ENCODE data around the gene RAB34. TPM values are rescaled to one million over a fixed set of nuclear protein-coding genes. Genes with fewer than 3 reads are reported as not detected.

The RAB34 gene
- total RNA-seq, 1 donor from 2014 or later = 147 TPM

- no peak overlapping the region for H3K4me3 Mint-ChIP-seq (ENCODE audit: low read depth)
Observed at GRCh38 chr17:28748852-28749515, 31.3 kb upstream of the RAB34 start.

GRCh38 chr17:28747801-28748750 lies 30.4 kb upstream of the RAB34 start:
- no peaks in the 10 kb centered on the region for H3K27me3 Mint-ChIP-seq
- no peak for TF ChIP-seq CTCF (IDR thresholded peaks at IDR 0.05; ENCODE audit: unreplicated experiment)
- no peak for DNase-seq (ENCODE audit: low spot score, unreplicated experiment)
- H3K9me3 Mint-ChIP-seq (ENCODE audit: low read depth) = no peaks in the 10 kb centered on the region
- H3K4me3 Mint-ChIP-seq (ENCODE audit: low read depth) = no peak overlapping the region
- H3K36me3 Mint-ChIP-seq (ENCODE audit: insufficient read depth) = peaks cover 12% of the 10 kb centered on the region
- H3K27ac Mint-ChIP-seq = peak overlapping the region; percentile 99
- peaks cover 27% of the 10 kb centered on the region for H3K4me1 Mint-ChIP-seq (ENCODE audit: low read depth)

More at GRCh38 chr17:28748852-28749515, 31.3 kb upstream of the RAB34 start:
- Mint-ChIP-seq H3K4me1 (ENCODE audit: low read depth) (peaks cover 25% of the 10 kb centered on the region), H3K27ac (peak overlapping the region; percentile 99), H3K27me3 (no peaks in the 10 kb centered on the region), H3K36me3 (ENCODE audit: insufficient read depth) (peaks cover 12% of the 10 kb centered on the region), H3K9me3 (ENCODE audit: low read depth) (no peaks in the 10 kb centered on the region)
- DNase-seq (ENCODE audit: low spot score, unreplicated experiment) = no peak
- no peak for TF ChIP-seq CTCF (IDR thresholded peaks at IDR 0.05; ENCODE audit: unreplicated experiment)

GRCh38 chr17:28747051-28747691 lies 29.5 kb upstream of the RAB34 start:
- Mint-ChIP-seq H3K9me3 (ENCODE audit: low read depth) (no peaks in the 10 kb centered on the region), H3K4me3 (ENCODE audit: low read depth) (peak overlapping the region; percentile 91), H3K27ac (peak overlapping the region; percentile 99), H3K27me3 (no peaks in the 10 kb centered on the region), H3K36me3 (ENCODE audit: insufficient read depth) (peaks cover 10% of the 10 kb centered on the region), H3K4me1 (ENCODE audit: low read depth) (peaks cover 28% of the 10 kb centered on the region)
- TF ChIP-seq CTCF (IDR thresholded peaks at IDR 0.05; ENCODE audit: unreplicated experiment) = no peak
- no peak for DNase-seq (ENCODE audit: low spot score, unreplicated experiment)

GRCh38 chr17:28746611-28747050 lies 29.0 kb upstream of the RAB34 start:
- no peak for TF ChIP-seq CTCF (IDR thresholded peaks at IDR 0.05; ENCODE audit: unreplicated experiment)
- no peaks in the 10 kb centered on the region for H3K27me3 Mint-ChIP-seq
- peaks cover 10% of the 10 kb centered on the region for H3K36me3 Mint-ChIP-seq (ENCODE audit: insufficient read depth)
- peak overlapping the region; percentile 91 for H3K4me3 Mint-ChIP-seq (ENCODE audit: low read depth)
- no peak for DNase-seq (ENCODE audit: low spot score, unreplicated experiment)
- peak overlapping the region; percentile 99 for H3K27ac Mint-ChIP-seq
- peaks cover 28% of the 10 kb centered on the region for H3K4me1 Mint-ChIP-seq (ENCODE audit: low read depth)
- H3K9me3 Mint-ChIP-seq (ENCODE audit: low read depth) = no peaks in the 10 kb centered on the region
